RCC 7860 (cell line): ENCODE data around the gene MDK.

Source experiments
- DNase-seq: peaks from one replicate; pipeline ENCODE4 v3.0.0-alpha.2; 2015; ENCODE audit warnings: low spot score
- FAIRE-seq: peaks from 2 replicates; lab custom pipeline; 2012; peaks lifted over from hg19 to GRCh38; lab: Jason Lieb, UNC

The MDK gene

GRCh38 chr11:46381819-46382645, 563 bp downstream of the MDK start:
- no peak for FAIRE-seq

GRCh38 chr11:46382646-46383403, 1.4 kb downstream of the MDK start:
- FAIRE-seq: no peak

More at GRCh38 chr11:46381819-46382645, 563 bp downstream of the MDK start:
- DNase-seq: no peak

GRCh38 chr11:46383404-46383758, 1.9 kb downstream of the MDK start:
- FAIRE-seq (no peak), DNase-seq (no peak)

More at GRCh38 chr11:46382646-46383403, 1.4 kb downstream of the MDK start:
- no peak for DNase-seq

GRCh38 chr11:46383974-46384701, 2.7 kb downstream of the MDK start:
- FAIRE-seq: no peak

GRCh38 chr11:46385169-46386004, 3.9 kb downstream of the MDK start:
- DNase-seq: no peak
- FAIRE-seq: no peak

More at GRCh38 chr11:46383974-46384701, 2.7 kb downstream of the MDK start:
- DNase-seq: no peak

- DNase-seq: no peak
- FAIRE-seq: no peak
These were observed 4.6 kb downstream of the MDK start for GRCh38 chr11:46386005-46386578.

GRCh38 chr11:46386674-46387073, 5.2 kb downstream of the MDK start:
- peak; percentile 70 for DNase-seq
- no peak for FAIRE-seq

- DNase-seq: no peak
- FAIRE-seq: no peak
These were observed 6.0 kb downstream of the MDK start for GRCh38 chr11:46387456-46387855.

GRCh38 chr11:46387919-46388618, 6.6 kb downstream of the MDK start:
- no peak for FAIRE-seq
- DNase-seq: no peak

- FAIRE-seq (no peak), DNase-seq (no peak)
These were observed 7.4 kb downstream of the MDK start for GRCh38 chr11:46388619-46389449.

- FAIRE-seq (no peak), DNase-seq (peak; percentile 34)
These were observed 8.2 kb downstream of the MDK start for GRCh38 chr11:46389450-46390330.

GRCh38 chr11:46390331-46391171, 9.1 kb downstream of the MDK start:
- no peak for DNase-seq
- FAIRE-seq: no peak

GRCh38 chr11:46391186-46391577, 9.7 kb downstream of the MDK start:
- no peak for DNase-seq
- FAIRE-seq: no peak

- FAIRE-seq (no peak), DNase-seq (no peak)
These were observed 10.3 kb downstream of the MDK start, which contains the start of gene CHRM4 for GRCh38 chr11:46391578-46392420. TSS of gene CHRM4 (minus strand) at chr11:46391776. CDS start at chr11:46386557, 5,219 bp downstream.

GRCh38 chr11:46392421-46393230, 11.2 kb downstream of the MDK start:
- FAIRE-seq (no peak), DNase-seq (peak; percentile 41)
